GM18951 (cell line): Measurements from ENCODE around the gene KLK14.
A peak's percentile ranks its signal among the peaks of the same experiment; 100 is the strongest.

Source experiments
- POLR2A ChIP-seq: IDR thresholded peaks from 4 replicates; pipeline ENCODE4 v1.6.1; 2011; ENCODE audit warnings: mild to moderate bottlenecking; ENCODE audit not compliant: insufficient read length, insufficient read depth; ENCODE audit errors: extremely low read depth
- in situ Hi-C: fragments of 300-500 bp; cut with MboI; formaldehyde crosslinking; loops from one replicate; pipeline ENCODE4 v1.12.0; 2022; ENCODE audit warnings: low sequenced_read_pairs, mixed read lengths, inconsistent platforms; ENCODE audit not compliant: unreplicated experiment

KLK14 gene

GRCh38 chr19:51121257-51121656 lies 38.6 kb upstream of the KLK14 start:
- in situ Hi-C loops, result no loop called here
- no peak for TF ChIP-seq POLR2A

- in situ Hi-C loops, result no loop called here
- no peak for TF ChIP-seq POLR2A
Observed at GRCh38 chr19:51120160-51120559, 37.5 kb upstream of the KLK14 start.

- in situ Hi-C loops, result no loop called here
Observed at GRCh38 chr19:51119611-51120010, 36.9 kb upstream of the KLK14 start.

GRCh38 chr19:51119101-51119500 lies 36.4 kb upstream of the KLK14 start:
- in situ Hi-C loops, result no loop called here
- no peak for TF ChIP-seq POLR2A

More at GRCh38 chr19:51119611-51120010, 36.9 kb upstream of the KLK14 start:
- no peak for TF ChIP-seq POLR2A

GRCh38 chr19:51116736-51117286 lies 34.1 kb upstream of the KLK14 start:
- TF ChIP-seq POLR2A, result no peak
- in situ Hi-C loops, result no loop called here

- TF ChIP-seq POLR2A, result no peak
- in situ Hi-C loops, result no loop called here
Observed at GRCh38 chr19:51114087-51114729, 31.5 kb upstream of the KLK14 start.

- no peak for TF ChIP-seq POLR2A
Observed at GRCh38 chr19:51111606-51112005, 28.9 kb upstream of the KLK14 start.

GRCh38 chr19:51110666-51110971 lies 27.9 kb upstream of the KLK14 start:
- in situ Hi-C loops, result no loop called here
- no peak for TF ChIP-seq POLR2A

More at GRCh38 chr19:51111606-51112005, 28.9 kb upstream of the KLK14 start:
- in situ Hi-C loops, result no loop called here

GRCh38 chr19:51108805-51109146 lies 26.1 kb upstream of the KLK14 start:
- in situ Hi-C loops, result no loop called here
- TF ChIP-seq POLR2A, result no peak

- peak; percentile 81 for TF ChIP-seq POLR2A
- in situ Hi-C loops, result no loop called here
Observed at GRCh38 chr19:51108066-51108804, 25.5 kb upstream of the KLK14 start, which contains the start of gene CTU1. TSS of gene CTU1 (minus strand) at chr19:51108409. CDS start at chr19:51104569, 3,840 bp downstream.

GRCh38 chr19:51107406-51108065 lies 24.8 kb upstream of the KLK14 start:
- TF ChIP-seq POLR2A, result no peak
- in situ Hi-C loops, result no loop called here

GRCh38 chr19:51103926-51104341 lies 21.2 kb upstream of the KLK14 start:
- in situ Hi-C loops, result no loop called here
- no peak for TF ChIP-seq POLR2A

- no peak for TF ChIP-seq POLR2A
- in situ Hi-C loops, result no loop called here
Observed at GRCh38 chr19:51102991-51103390, 20.3 kb upstream of the KLK14 start.

GRCh38 chr19:51101171-51101865 lies 18.6 kb upstream of the KLK14 start:
- TF ChIP-seq POLR2A, result no peak
- in situ Hi-C loops, result no loop called here
